Prostate gland (tissue), 2 donors: Measurements from ENCODE around the gene TBL3. TPM values are rescaled to one million over a fixed set of nuclear protein-coding genes. Genes with fewer than 3 reads are reported as not detected.

Source experiments
- DNase-seq: peaks from one replicate; pipeline ENCODE4 v3.0.0-alpha.2; 2019; ENCODE audit warnings: low spot score
- H3K27ac ChIP-seq, 2 donors: fragments of 200-600 bp; sonication (generic); 2 replicates each; pipeline ENCODE4 v1.5.1; 2017 to 2019
- H3K27me3 ChIP-seq: fragments of 200-600 bp; sonication (generic); replicated peaks from 2 replicates; pipeline ENCODE4 v1.5.1; 2019; ENCODE audit not compliant: insufficient read depth
- H3K36me3 ChIP-seq, 2 donors: fragments of 200-600 bp; sonication (generic); 1 replicate in 1 of 2; 2 replicates in 1 of 2; pipeline versions ENCODE4 v1.5.1 to v1.8.1; 2017 to 2019
- H3K4me1 ChIP-seq: fragments of 200-600 bp; sonication (generic); replicated peaks from 2 replicates; pipeline ENCODE4 v1.5.1; 2019
- H3K4me3 ChIP-seq, 2 donors: fragments of 200-600 bp; sonication (generic); 2 replicates each; pipeline ENCODE4 v1.5.1; 2017 to 2019
- H3K9me3 ChIP-seq: fragments of 200-600 bp; sonication (generic); 2 replicates; pipeline ENCODE4 v1.5.1; 2017
- POLR2A ChIP-seq: fragments of 450-650 bp; IDR thresholded peaks from one replicate; pipeline ENCODE4 v1.6.1; 2016; ENCODE audit warnings: antibody characterized with exemption, mild to moderate bottlenecking
- POLR2AphosphoS5 ChIP-seq: sonication (generic); formaldehyde crosslinking; IDR thresholded peaks from one replicate; pipeline ENCODE4 v1.6.1; 2017; ENCODE audit warnings: antibody characterized with exemption
- WGBS: methylation state at CpG from one replicate; pipeline ENCODE4 v1.1.5; 2018; 5-methylcytosine and 5-hydroxymethylcytosine counted together
- intact Hi-C: fragments of 100-400 bp; cut with DNase I; formaldehyde crosslinking; loops from one replicate; pipeline ENCODE4 v1.14.2; 2022
- total RNA-seq, 2 donors: library from RNA; depleted of rRNA; stranded (reverse); fragments of >200 nt; gene quantifications; one replicate each; pipeline ENCODE4 v1.1.0, GENCODE V29; 2016
- TF ChIP-seq, protein P1 (sequence below), 4 experiments: fragments of 200-600 bp in 2 of 4; fragments of 450-650 bp in 2 of 4; sonication (generic) in 2 of 4; IDR thresholded peaks; 1 replicate in 3 of 4; 2 replicates in 1 of 4; pipeline ENCODE4 v1.5.1; 2016 to 2019; ENCODE audit warnings: antibody characterized with exemption in 4 of 4, mild to moderate bottlenecking in 2 of 4, moderate library complexity in 2 of 4

The TBL3 gene
- total RNA-seq, 2 donors from 2014 or later, result 54.3 to 57.1 TPM

- DNase-seq, result no peak
- Histone ChIP-seq H3K4me3 (no peak overlapping the region), H3K4me1 (peaks cover 9% of the 10 kb centered on the region), H3K36me3 (no peaks in the 10 kb centered on the region), H3K27me3 (no peaks in the 10 kb centered on the region), H3K27ac (no peak overlapping the region), H3K9me3 (no peaks in the 10 kb centered on the region)
- WGBS, result 95% methylated on average over 21 of the region's 21 CpGs
- TF ChIP-seq POLR2A (no peak), POLR2AphosphoS5 (no peak)
- TF ChIP-seq, protein P1, sequence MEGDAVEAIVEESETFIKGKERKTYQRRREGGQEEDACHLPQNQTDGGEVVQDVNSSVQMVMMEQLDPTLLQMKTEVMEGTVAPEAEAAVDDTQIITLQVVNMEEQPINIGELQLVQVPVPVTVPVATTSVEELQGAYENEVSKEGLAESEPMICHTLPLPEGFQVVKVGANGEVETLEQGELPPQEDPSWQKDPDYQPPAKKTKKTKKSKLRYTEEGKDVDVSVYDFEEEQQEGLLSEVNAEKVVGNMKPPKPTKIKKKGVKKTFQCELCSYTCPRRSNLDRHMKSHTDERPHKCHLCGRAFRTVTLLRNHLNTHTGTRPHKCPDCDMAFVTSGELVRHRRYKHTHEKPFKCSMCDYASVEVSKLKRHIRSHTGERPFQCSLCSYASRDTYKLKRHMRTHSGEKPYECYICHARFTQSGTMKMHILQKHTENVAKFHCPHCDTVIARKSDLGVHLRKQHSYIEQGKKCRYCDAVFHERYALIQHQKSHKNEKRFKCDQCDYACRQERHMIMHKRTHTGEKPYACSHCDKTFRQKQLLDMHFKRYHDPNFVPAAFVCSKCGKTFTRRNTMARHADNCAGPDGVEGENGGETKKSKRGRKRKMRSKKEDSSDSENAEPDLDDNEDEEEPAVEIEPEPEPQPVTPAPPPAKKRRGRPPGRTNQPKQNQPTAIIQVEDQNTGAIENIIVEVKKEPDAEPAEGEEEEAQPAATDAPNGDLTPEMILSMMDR (IDR thresholded peaks at IDR 0.05), result no peak
- intact Hi-C loops, result no loop called here
These were observed 27.1 kb upstream of the TBL3 start for GRCh38 chr16:1944612-1945199.

GRCh38 chr16:1945559-1946391 is 26.1 kb upstream of the TBL3 start:
- 80% methylated on average over 19 of the region's 19 CpGs for WGBS

DNA sequence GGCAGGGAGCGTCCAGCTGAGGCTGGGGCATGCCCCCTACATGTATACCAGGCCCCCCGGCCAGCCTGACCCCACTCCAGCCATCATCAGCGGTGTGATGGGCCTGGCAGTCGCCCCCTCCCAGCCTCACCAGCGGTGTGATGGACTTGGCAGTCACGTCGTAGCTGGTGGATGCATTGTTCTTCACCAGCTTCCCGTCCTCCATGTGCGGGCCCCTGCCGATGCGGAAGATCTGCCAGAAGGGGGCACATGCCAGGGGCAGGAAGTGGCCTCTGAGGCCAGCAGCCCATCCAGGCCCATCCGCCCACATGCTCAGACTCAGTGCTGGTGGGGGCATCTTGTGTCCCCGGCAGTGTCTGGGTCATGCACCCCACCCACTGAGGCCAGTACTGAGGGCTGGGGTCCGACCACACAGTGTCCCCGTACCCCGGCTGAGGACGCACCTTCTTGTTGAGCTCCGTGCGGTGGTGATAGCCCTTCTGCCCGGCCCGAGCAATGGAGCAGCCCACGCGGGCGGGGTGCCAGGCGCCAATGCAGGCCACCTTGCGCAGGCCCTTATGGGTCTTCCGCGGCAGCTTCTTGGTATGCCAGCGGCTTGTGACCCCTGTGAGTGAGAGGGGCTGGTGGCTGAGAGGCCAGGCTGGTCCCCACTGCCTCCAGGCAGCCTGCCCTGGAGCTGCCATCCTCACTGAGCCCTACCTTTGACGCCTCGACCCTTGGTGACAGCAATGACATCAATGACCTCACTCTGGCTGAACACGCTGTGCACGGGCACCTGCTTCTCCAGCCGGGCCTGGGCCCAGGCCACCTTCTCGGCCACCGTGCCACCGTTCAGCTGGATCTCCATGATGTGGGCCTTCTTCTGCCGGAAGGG is 25.1 kb upstream of the TBL3 start:
- Histone ChIP-seq H3K4me1 (peaks cover 9% of the 10 kb centered on the region), H3K9me3 (no peaks in the 10 kb centered on the region), H3K27ac (no peak overlapping the region), H3K36me3 (no peaks in the 10 kb centered on the region), H3K27me3 (no peaks in the 10 kb centered on the region), H3K4me3 (no peak overlapping the region)
- no peak for TF ChIP-seq POLR2AphosphoS5
- TF ChIP-seq POLR2A, result no peak
- TF ChIP-seq, protein P1 (IDR thresholded peaks at IDR 0.05), result no peak
- intact Hi-C loops, result no loop called here
- 84% methylated on average over 36 of the region's 38 CpGs for WGBS
- DNase-seq, result no peak

More at GRCh38 chr16:1945559-1946391, 26.1 kb upstream of the TBL3 start:
- H3K4me1 ChIP-seq, result peaks cover 9% of the 10 kb centered on the region
- TF ChIP-seq POLR2AphosphoS5 (no peak), POLR2A (no peak)
- TF ChIP-seq, protein P1 (IDR thresholded peaks at IDR 0.05), result no peak
- no peak for DNase-seq
- no peak overlapping the region for H3K4me3 ChIP-seq
- H3K36me3 ChIP-seq, result no peaks in the 10 kb centered on the region
- no peaks in the 10 kb centered on the region for H3K9me3 ChIP-seq
- no peaks in the 10 kb centered on the region for H3K27me3 ChIP-seq
- intact Hi-C loops, result no loop called here
- H3K27ac ChIP-seq, result no peak overlapping the region

DNA sequence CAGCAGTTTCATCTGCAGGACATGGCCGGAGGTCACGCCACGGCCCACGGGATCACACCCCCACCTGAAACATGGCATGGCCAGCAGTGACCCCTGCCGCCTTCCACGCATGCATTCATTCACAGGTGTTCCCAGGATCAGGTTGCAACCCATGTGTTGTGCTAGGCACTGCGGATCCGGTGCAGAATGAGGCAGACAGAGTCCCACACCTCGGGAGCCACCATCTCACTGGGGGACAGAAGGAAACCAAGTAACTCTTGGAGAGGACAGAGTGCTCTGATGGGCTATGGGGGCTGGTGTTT is 24.5 kb upstream of the TBL3 start:
- no peak for TF ChIP-seq POLR2AphosphoS5
- TF ChIP-seq, protein P1 (IDR thresholded peaks at IDR 0.05), result no peak
- TF ChIP-seq POLR2A, result no peak
- Histone ChIP-seq H3K36me3 (no peaks in the 10 kb centered on the region), H3K27ac (no peak overlapping the region), H3K27me3 (no peaks in the 10 kb centered on the region), H3K4me3 (no peak overlapping the region), H3K4me1 (peaks cover 3% of the 10 kb centered on the region), H3K9me3 (no peaks in the 10 kb centered on the region)
- DNase-seq, result no peak
- intact Hi-C loops, result no loop called here
- 85% methylated on average over 9 of the region's 9 CpGs for WGBS
